Neural cell (in vitro differentiated cells): ENCODE results near the gene REG1B. TPM values are rescaled to one million over a fixed set of nuclear protein-coding genes. Genes with fewer than 3 reads are reported as not detected.

ENCODE experiments used
- H2AFZ ChIP-seq: fragments of 200-600, 300-800 bp; sonication (generic), shearing (Covaris generic); 2 replicates; pipeline ENCODE4 v1.6.0; 2014; ENCODE audit warnings: low read depth, mild to moderate bottlenecking, antibody characterized with exemption, low read length, moderate library complexity
- H3F3A ChIP-seq: fragments of 200-600 bp; shearing (Covaris generic); 2 replicates; pipeline ENCODE4 v1.6.1; 2016; ENCODE audit warnings: mild to moderate bottlenecking, moderate library complexity, mixed read lengths, antibody characterized with exemption, low read length; ENCODE audit not compliant: insufficient read depth, poor library complexity, severe bottlenecking
- H3K27ac ChIP-seq: fragments of 200-600, 300-800 bp; sonication (generic), shearing (Covaris generic); 2 replicates; pipeline ENCODE4 v1.5.1; 2014; ENCODE audit warnings: mild to moderate bottlenecking, low read length, moderate library complexity
- H3K27me3 ChIP-seq: fragments of 300-800, 200-600 bp; sonication (generic), shearing (Covaris generic); 2 replicates; pipeline ENCODE4 v1.6.0; 2014; ENCODE audit warnings: mild to moderate bottlenecking, low read depth, low read length, moderate library complexity; ENCODE audit not compliant: insufficient read depth
- H3K36me3 ChIP-seq: fragments of 300-800, 200-600 bp; sonication (generic), shearing (Covaris generic); 2 replicates; pipeline ENCODE4 v1.5.1; 2014; ENCODE audit warnings: mild to moderate bottlenecking, antibody characterized with exemption, low read length, moderate library complexity; ENCODE audit not compliant: insufficient read depth
- H3K4me2 ChIP-seq: fragments of 300-800, 200-600 bp; sonication (generic), shearing (Covaris generic); 2 replicates; pipeline ENCODE4 v1.6.0; 2014; ENCODE audit warnings: mild to moderate bottlenecking, low read length
- H3K4me3 ChIP-seq: fragments of 300-800, 200-600 bp; sonication (generic), shearing (Covaris generic); 2 replicates; pipeline ENCODE4 v1.5.1; 2014; ENCODE audit warnings: mild to moderate bottlenecking, low read length, moderate library complexity
- H3K79me2 ChIP-seq: fragments of 200-600 bp; shearing (Covaris generic); replicated peaks from 2 replicates; pipeline ENCODE4 v1.6.0; 2014; ENCODE audit warnings: mild to moderate bottlenecking, low read length, moderate library complexity; ENCODE audit not compliant: insufficient read depth
- H3K9ac ChIP-seq: fragments of 300-800, 200-600 bp; sonication (generic), shearing (Covaris generic); 2 replicates; pipeline ENCODE4 v1.6.1; 2016; ENCODE audit warnings: mild to moderate bottlenecking, low read length, mixed read lengths
- H3K9me2 ChIP-seq: fragments of 200-600 bp; shearing (Covaris generic); 2 replicates; pipeline ENCODE4 v1.6.1; 2016; ENCODE audit warnings: mild to moderate bottlenecking, low read length, mixed read lengths; ENCODE audit not compliant: insufficient read depth
- H3K9me3 ChIP-seq: fragments of 200-600, 300-800 bp; sonication (generic), shearing (Covaris generic); 2 replicates; pipeline ENCODE4 v1.6.1; 2016; ENCODE audit warnings: mild to moderate bottlenecking, mixed run types, low read length, moderate library complexity, mixed read lengths
- H4K20me1 ChIP-seq: fragments of 200-600 bp; shearing (Covaris generic); 2 replicates; pipeline ENCODE4 v1.6.1; 2016; ENCODE audit warnings: mild to moderate bottlenecking, mixed run types; ENCODE audit not compliant: insufficient read depth
- EP300 ChIP-seq: fragments of 450-650 bp; conservative IDR thresholded peaks from 2 replicates; pipeline ENCODE4 v1.6.1; 2014; ENCODE audit warnings: antibody characterized with exemption, mild to moderate bottlenecking, moderate library complexity; ENCODE audit not compliant: poor library complexity, severe bottlenecking
- EZH2 ChIP-seq: fragments of 200-600, 300-800 bp; shearing (Covaris generic), sonication (generic); IDR thresholded peaks from 2 replicates; pipeline ENCODE4 v1.6.1; 2014; ENCODE audit warnings: antibody characterized with exemption, low read length, borderline replicate concordance, mild to moderate bottlenecking; ENCODE audit not compliant: insufficient read depth, poor library complexity, severe bottlenecking
- MXI1 ChIP-seq: fragments of 450-650 bp; conservative IDR thresholded peaks from 2 replicates; pipeline ENCODE4 v1.6.1; 2014; ENCODE audit warnings: antibody characterized with exemption, mild to moderate bottlenecking; ENCODE audit not compliant: poor library complexity, severe bottlenecking
- POLR2AphosphoS5 ChIP-seq: IDR thresholded peaks from 2 replicates; pipeline ENCODE4 v1.6.1; 2012
- RAD21 ChIP-seq: fragments of 450-650 bp; conservative IDR thresholded peaks from 2 replicates; pipeline ENCODE4 v1.6.1; 2014; ENCODE audit warnings: antibody characterized with exemption, mild to moderate bottlenecking, moderate library complexity
- SMC3 ChIP-seq: fragments of 450-650 bp; conservative IDR thresholded peaks from 2 replicates; pipeline ENCODE4 v1.6.1; 2014; ENCODE audit warnings: antibody characterized with exemption, mild to moderate bottlenecking, moderate library complexity; ENCODE audit not compliant: poor library complexity
- TAF1 ChIP-seq: IDR thresholded peaks from 2 replicates; pipeline ENCODE4 v1.6.1; 2012; ENCODE audit warnings: low read depth
- polyA plus RNA-seq: library from polyadenylated mRNA; depleted of rRNA; stranded (reverse); fragments of >200 nt; gene quantifications from 2 replicates; pipeline ENCODE4 v1.2.3, GENCODE V29; 2014
- TF ChIP-seq, protein P1 (sequence below): fragments of 450-650 bp; IDR thresholded peaks from 2 replicates; pipeline ENCODE4 v1.5.1; 2014; ENCODE audit warnings: antibody characterized with exemption, mild to moderate bottlenecking, moderate library complexity; ENCODE audit not compliant: poor library complexity, severe bottlenecking
- TF ChIP-seq, protein P2 (sequence below): IDR thresholded peaks from 2 replicates; pipeline ENCODE4 v1.6.1; 2012; ENCODE audit warnings: borderline replicate concordance

REG1B gene
- polyA plus RNA-seq, 1 donor from 2014 or later: not detected

DNA sequence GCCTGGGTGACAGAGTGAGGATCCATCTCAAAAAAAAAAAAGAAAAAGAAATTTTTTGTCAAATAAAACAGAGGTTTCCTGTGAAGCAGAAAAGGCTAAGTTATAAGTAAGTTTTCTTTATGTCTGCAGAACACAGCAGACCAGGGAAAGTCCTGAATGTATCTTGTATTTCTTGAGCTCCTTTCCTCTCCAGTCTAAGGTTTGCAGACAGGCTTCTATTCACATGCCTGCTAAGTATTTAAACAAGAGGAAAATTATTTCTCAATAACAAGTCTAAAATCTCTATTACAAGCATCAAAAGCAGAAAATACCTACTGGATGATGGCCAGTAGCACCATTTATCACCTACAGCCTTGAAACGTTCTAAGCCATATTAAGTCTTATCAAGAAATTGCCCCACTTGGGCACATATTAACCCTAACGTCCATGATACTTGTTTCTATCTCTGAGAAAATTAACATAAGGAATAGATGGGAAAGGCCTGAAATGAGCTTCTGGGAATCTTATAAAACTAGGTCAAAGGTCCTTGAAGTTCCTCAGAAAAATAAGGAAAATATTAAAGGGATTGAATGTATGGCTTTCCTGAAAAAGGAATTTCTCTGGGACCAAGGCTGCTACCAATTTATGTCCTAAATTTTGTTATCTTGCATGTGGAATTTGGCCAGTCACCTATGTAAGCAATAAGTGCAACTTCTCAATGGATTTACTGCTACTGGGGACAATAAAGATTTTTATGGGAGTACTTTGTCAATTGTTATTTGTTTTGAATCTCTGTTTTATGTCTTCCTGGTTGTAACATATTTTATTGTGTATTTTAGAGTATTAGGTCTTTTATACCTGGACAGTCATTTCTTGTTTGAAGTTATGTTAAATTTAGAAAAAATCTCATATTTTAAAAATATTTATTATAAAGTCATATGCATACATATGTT lies 29.5 kb upstream of the REG1B start:
- Histone ChIP-seq H3K4me3 (no peak overlapping the region), H3K9ac (no peak overlapping the region), H3K27ac (no peak overlapping the region), H4K20me1 (no peaks in the 10 kb centered on the region), H3F3A (no peaks in the 10 kb centered on the region), H3K4me2 (no peak overlapping the region), H3K79me2 (no peaks in the 10 kb centered on the region), H3K36me3 (no peaks in the 10 kb centered on the region), H3K9me2 (no peaks in the 10 kb centered on the region), H3K9me3 (no peaks in the 10 kb centered on the region), H3K27me3 (no peaks in the 10 kb centered on the region), H2AFZ (no peak overlapping the region)
- TF ChIP-seq POLR2AphosphoS5: no peak
- TF ChIP-seq, protein P1, sequence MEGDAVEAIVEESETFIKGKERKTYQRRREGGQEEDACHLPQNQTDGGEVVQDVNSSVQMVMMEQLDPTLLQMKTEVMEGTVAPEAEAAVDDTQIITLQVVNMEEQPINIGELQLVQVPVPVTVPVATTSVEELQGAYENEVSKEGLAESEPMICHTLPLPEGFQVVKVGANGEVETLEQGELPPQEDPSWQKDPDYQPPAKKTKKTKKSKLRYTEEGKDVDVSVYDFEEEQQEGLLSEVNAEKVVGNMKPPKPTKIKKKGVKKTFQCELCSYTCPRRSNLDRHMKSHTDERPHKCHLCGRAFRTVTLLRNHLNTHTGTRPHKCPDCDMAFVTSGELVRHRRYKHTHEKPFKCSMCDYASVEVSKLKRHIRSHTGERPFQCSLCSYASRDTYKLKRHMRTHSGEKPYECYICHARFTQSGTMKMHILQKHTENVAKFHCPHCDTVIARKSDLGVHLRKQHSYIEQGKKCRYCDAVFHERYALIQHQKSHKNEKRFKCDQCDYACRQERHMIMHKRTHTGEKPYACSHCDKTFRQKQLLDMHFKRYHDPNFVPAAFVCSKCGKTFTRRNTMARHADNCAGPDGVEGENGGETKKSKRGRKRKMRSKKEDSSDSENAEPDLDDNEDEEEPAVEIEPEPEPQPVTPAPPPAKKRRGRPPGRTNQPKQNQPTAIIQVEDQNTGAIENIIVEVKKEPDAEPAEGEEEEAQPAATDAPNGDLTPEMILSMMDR: no peak
- TF ChIP-seq EP300: no peak
- no peak for TF ChIP-seq TAF1
- no peak for TF ChIP-seq MXI1
- TF ChIP-seq SMC3: no peak
- TF ChIP-seq, protein P2, sequence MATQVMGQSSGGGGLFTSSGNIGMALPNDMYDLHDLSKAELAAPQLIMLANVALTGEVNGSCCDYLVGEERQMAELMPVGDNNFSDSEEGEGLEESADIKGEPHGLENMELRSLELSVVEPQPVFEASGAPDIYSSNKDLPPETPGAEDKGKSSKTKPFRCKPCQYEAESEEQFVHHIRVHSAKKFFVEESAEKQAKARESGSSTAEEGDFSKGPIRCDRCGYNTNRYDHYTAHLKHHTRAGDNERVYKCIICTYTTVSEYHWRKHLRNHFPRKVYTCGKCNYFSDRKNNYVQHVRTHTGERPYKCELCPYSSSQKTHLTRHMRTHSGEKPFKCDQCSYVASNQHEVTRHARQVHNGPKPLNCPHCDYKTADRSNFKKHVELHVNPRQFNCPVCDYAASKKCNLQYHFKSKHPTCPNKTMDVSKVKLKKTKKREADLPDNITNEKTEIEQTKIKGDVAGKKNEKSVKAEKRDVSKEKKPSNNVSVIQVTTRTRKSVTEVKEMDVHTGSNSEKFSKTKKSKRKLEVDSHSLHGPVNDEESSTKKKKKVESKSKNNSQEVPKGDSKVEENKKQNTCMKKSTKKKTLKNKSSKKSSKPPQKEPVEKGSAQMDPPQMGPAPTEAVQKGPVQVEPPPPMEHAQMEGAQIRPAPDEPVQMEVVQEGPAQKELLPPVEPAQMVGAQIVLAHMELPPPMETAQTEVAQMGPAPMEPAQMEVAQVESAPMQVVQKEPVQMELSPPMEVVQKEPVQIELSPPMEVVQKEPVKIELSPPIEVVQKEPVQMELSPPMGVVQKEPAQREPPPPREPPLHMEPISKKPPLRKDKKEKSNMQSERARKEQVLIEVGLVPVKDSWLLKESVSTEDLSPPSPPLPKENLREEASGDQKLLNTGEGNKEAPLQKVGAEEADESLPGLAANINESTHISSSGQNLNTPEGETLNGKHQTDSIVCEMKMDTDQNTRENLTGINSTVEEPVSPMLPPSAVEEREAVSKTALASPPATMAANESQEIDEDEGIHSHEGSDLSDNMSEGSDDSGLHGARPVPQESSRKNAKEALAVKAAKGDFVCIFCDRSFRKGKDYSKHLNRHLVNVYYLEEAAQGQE: no peak
- no peak for TF ChIP-seq EZH2
- no peak for TF ChIP-seq RAD21

- TF ChIP-seq TAF1 (no peak), SMC3 (no peak), MXI1 (no peak), POLR2AphosphoS5 (no peak), EP300 (no peak), EZH2 (no peak), RAD21 (no peak)
- TF ChIP-seq, protein P2: no peak
- TF ChIP-seq, protein P1: no peak
These were observed 27.2 kb upstream of the REG1B start for GRCh38 chr2:79114797-79115494.

More at GRCh38 chr2:79114797-79115494, 27.2 kb upstream of the REG1B start:
- Histone ChIP-seq H2AFZ (no peak overlapping the region), H3K9me3 (no peaks in the 10 kb centered on the region), H3K4me2 (no peak overlapping the region), H3F3A (no peaks in the 10 kb centered on the region), H3K36me3 (no peaks in the 10 kb centered on the region), H3K4me3 (no peak overlapping the region), H3K27me3 (no peaks in the 10 kb centered on the region), H4K20me1 (no peaks in the 10 kb centered on the region), H3K79me2 (no peaks in the 10 kb centered on the region), H3K9me2 (no peaks in the 10 kb centered on the region), H3K27ac (no peak overlapping the region), H3K9ac (no peak overlapping the region)
